GM12878 (cell line): ENCODE data around the gene ITGA11. TPM values are rescaled to one million over a fixed set of nuclear protein-coding genes. Genes with fewer than 3 reads are reported as not detected.

Experiments
- ATAC-seq: fragments of 200-7000 bp; cut with Tn5 transposase; 3 replicates; pipeline ENCODE4 v1.9.1; 2020; ENCODE audit warnings: mild to moderate bottlenecking, moderate library complexity
- BruUV-seq: library from RNA; stranded (reverse); fragments of 400-500 nt; replicated peaks from 2 replicates; lab custom pipeline; 2021; lab: Mats Ljungman, UMichigan
- CTCF ChIA-PET: fragments of 300-600 bp; sonication (Branson Sonifier 250); formaldehyde crosslinking; extraction: SDS; loops from one replicate; lab custom pipeline; 2021; ENCODE audit warnings: inconsistent platforms; lab: Yijun Ruan, JAX
- POLR2A ChIA-PET: fragments of 350-600 bp; formaldehyde crosslinking; extraction: SDS; loops from one replicate; lab custom pipeline; 2021; ENCODE audit warnings: inconsistent platforms; lab: Charles Lee
- RAD21 ChIA-PET: fragments of 300-600 bp; sonication (Branson Sonifier 250); formaldehyde crosslinking; loops from one replicate; lab custom pipeline; 2023; ENCODE audit warnings: antibody characterized with exemption; ENCODE audit not compliant: unreplicated experiment; lab: Charles Lee
- SMC1A ChIA-PET: fragments of 300-600 bp; sonication (Branson Sonifier 250); formaldehyde crosslinking; loops from one replicate; lab custom pipeline; 2023; ENCODE audit not compliant: unreplicated experiment, uncharacterized antibody; lab: Charles Lee
- DNase-seq: peaks from one replicate; pipeline ENCODE4 v3.0.0-alpha.2; 2011; ENCODE audit warnings: low read depth, low spot score
- FAIRE-seq: peaks from 3 replicates; lab custom pipeline; 2011; peaks lifted over from hg19 to GRCh38; lab: Jason Lieb, UNC
- H2AFZ ChIP-seq: 2 replicates; pipeline ENCODE4 v1.6.0; 2011; ENCODE audit warnings: low read depth, low read length, control low read depth; ENCODE audit not compliant: control insufficient read depth
- H3K27ac ChIP-seq: 2 replicates; pipeline ENCODE4 v1.5.1; 2011; ENCODE audit warnings: control low read depth; ENCODE audit not compliant: control insufficient read depth, insufficient read depth
- H3K27me3 ChIP-seq, 2 experiments: replicated peaks in 1 of 2; 2 replicates each; pipeline versions ENCODE4 v1.6.0 to v1.6.1; 2011; ENCODE audit warnings: low read length in 1 of 2; ENCODE audit not compliant: control insufficient read depth in 2 of 2, insufficient read depth in 2 of 2
- H3K36me3 ChIP-seq, 2 experiments: 2 replicates each; pipeline ENCODE4 v1.5.1; 2011; ENCODE audit warnings: low read length in 1 of 2; ENCODE audit not compliant: control insufficient read depth in 2 of 2, insufficient read depth in 2 of 2
- H3K4me1 ChIP-seq: 2 replicates; pipeline ENCODE4 v1.6.1; 2011; ENCODE audit warnings: mild to moderate bottlenecking, low read length, moderate library complexity, mixed read lengths; ENCODE audit not compliant: control insufficient read depth, insufficient read depth
- H3K4me2 ChIP-seq: 2 replicates; pipeline ENCODE4 v1.6.0; 2011; ENCODE audit warnings: control low read depth; ENCODE audit not compliant: control insufficient read depth, insufficient read depth
- H3K4me3 ChIP-seq: fragments of 200-600 bp; sonication (generic); 2 replicates; pipeline ENCODE4 v1.5.1; 2016
- H3K79me2 ChIP-seq: 2 replicates; pipeline ENCODE4 v1.6.0; 2011; ENCODE audit warnings: low read length; ENCODE audit not compliant: control insufficient read depth, insufficient read depth
- H3K9ac ChIP-seq: 2 replicates; pipeline ENCODE4 v1.8.0; 2011; ENCODE audit warnings: low read length, control low read depth, mixed read lengths; ENCODE audit not compliant: control insufficient read depth, insufficient read depth
- H3K9me3 ChIP-seq: replicated peaks from 3 replicates; pipeline ENCODE4 v1.5.1; 2011; ENCODE audit warnings: mild to moderate bottlenecking, low read length; ENCODE audit not compliant: control insufficient read depth, insufficient read depth
- H4K20me1 ChIP-seq: 2 replicates; pipeline ENCODE4 v1.6.0; 2011; ENCODE audit not compliant: control insufficient read depth, insufficient read depth
- ATF2 ChIP-seq: IDR thresholded peaks from 2 replicates; pipeline ENCODE4 v1.6.1; 2012; ENCODE audit warnings: low read length, inconsistent platforms
- CHD2 ChIP-seq: IDR thresholded peaks from 2 replicates; pipeline ENCODE4 v1.6.1; 2011; ENCODE audit warnings: low read depth, low read length, improper control_type of control experiment, borderline replicate concordance
- CREB1 ChIP-seq: IDR thresholded peaks from 2 replicates; pipeline ENCODE4 v1.6.1; 2012; ENCODE audit warnings: low read depth, mild to moderate bottlenecking, inconsistent platforms
- FOXM1 ChIP-seq: IDR thresholded peaks from 2 replicates; pipeline ENCODE4 v1.6.1; 2012; ENCODE audit warnings: low read depth, mild to moderate bottlenecking, inconsistent platforms, low read length, moderate library complexity
- GATAD2B ChIP-seq: fragments of 450-650 bp; conservative IDR thresholded peaks from 2 replicates; pipeline ENCODE4 v1.6.1; 2017; ENCODE audit warnings: low read depth, mild to moderate bottlenecking, moderate library complexity
- MTA3 ChIP-seq: IDR thresholded peaks from 2 replicates; pipeline ENCODE4 v1.6.1; 2012; ENCODE audit warnings: low read length, inconsistent platforms, borderline replicate concordance
- MYC ChIP-seq: IDR thresholded peaks from 2 replicates; pipeline ENCODE4 v1.6.1; 2011; ENCODE audit warnings: mild to moderate bottlenecking, low read length, moderate library complexity, inconsistent platforms; ENCODE audit not compliant: insufficient read depth, insufficient replicate concordance, insufficient read length, severe bottlenecking
- NRF1 ChIP-seq: conservative IDR thresholded peaks from 2 replicates; pipeline ENCODE4 v1.6.1; 2011; ENCODE audit warnings: mild to moderate bottlenecking, low read depth, low read length, improper control_type of control experiment
- POLR2A ChIP-seq: IDR thresholded peaks from 2 replicates; pipeline ENCODE4 v1.6.1; 2011; ENCODE audit warnings: low read depth, mild to moderate bottlenecking, low read length
- RB1 ChIP-seq: fragments of 450-650 bp; formaldehyde crosslinking; IDR thresholded peaks from 2 replicates; pipeline ENCODE4 v1.6.1; 2017; ENCODE audit warnings: mild to moderate bottlenecking, borderline replicate concordance
- SUPT20H ChIP-seq: IDR thresholded peaks from 2 replicates; pipeline ENCODE4 v1.6.1; 2011; ENCODE audit warnings: low read depth, mild to moderate bottlenecking, low read length, moderate library complexity, borderline replicate concordance; ENCODE audit not compliant: control insufficient read depth
- USF2 ChIP-seq: IDR thresholded peaks from 2 replicates; pipeline ENCODE4 v1.6.1; 2011; ENCODE audit warnings: low read depth, low read length, improper control_type of control experiment, borderline replicate concordance
- ZNF384 ChIP-seq: IDR thresholded peaks from 2 replicates; pipeline ENCODE4 v1.6.1; 2012; ENCODE audit warnings: low read depth, mild to moderate bottlenecking, low read length, improper control_type of control experiment, borderline replicate concordance
- WGBS: methylation state at CpG from one replicate; pipeline ENCODE4 v1.1.6; 2016; ENCODE audit warnings: low lambda C conversion rate; ENCODE audit not compliant: insufficient replicate concordance, insufficient coverage; ENCODE audit errors: missing lambda C conversion rate; 5-methylcytosine and 5-hydroxymethylcytosine counted together
- in situ Hi-C: fragments of 300-500 bp; cut with MboI; formaldehyde crosslinking; loops from 9 replicates; pipeline ENCODE4 v1.14.3; 2018; ENCODE audit warnings: mixed read lengths
- intact Hi-C: fragments of 100-400 bp; cut with micrococcal nuclease; formaldehyde crosslinking; loops from one replicate; pipeline ENCODE4 v1.14.2; 2022; ENCODE audit not compliant: unreplicated experiment
- polyA plus RNA-seq, 11 experiments: library from polyadenylated mRNA; depleted of rRNA in 4 of 11; unstranded in 6 of 11; stranded (reverse) in 5 of 11; fragments of >200 nt; fragmentation: Nextera tagmentation in 4 of 11; fragmentation: Illumina TruSeq in 1 of 11; extraction: Ambion mirVana in 4 of 11; extraction: Trizol in 1 of 11; gene quantifications; 1 replicate in 1 of 11; 2 replicates in 10 of 11; pipeline versions ENCODE4 v1.2.1 to v1.2.3, GENCODE V29; 2011 to 2016; ENCODE audit warnings: inconsistent platforms in 2 of 11, missing spikeins in 2 of 11, low read depth in 1 of 11
- total RNA-seq, 4 experiments: library from RNA; depleted of rRNA in 3 of 4; stranded (reverse); fragments of >200 nt in 3 of 4; fragmentation: Illumina TruSeq in 1 of 4; extraction: Trizol in 1 of 4; gene quantifications; 2 replicates each; pipeline versions ENCODE4 v1.2.1 to v1.2.3, GENCODE V29; 2013 to 2021

The ITGA11 gene
- total and polyA plus RNA-seq, 10 of the 15 experiments (the other 5 are each of a cell fraction or from before 2014, with no cell fraction given), result under 0.01 to 0.36 (median 0.13) TPM; not detected in 1

GRCh38 chr15:68289621-68290352 is 142.2 kb downstream of the ITGA11 start:
- H3K27ac ChIP-seq, result no peak overlapping the region
- peaks cover 15 to 25% of the 10 kb centered on the region in 2 experiments for H3K36me3 ChIP-seq
- in situ Hi-C loops (no loop called here), intact Hi-C loops (no loop called here)
- no peak overlapping the region for H2AFZ ChIP-seq
- H3K9ac ChIP-seq, result no peak overlapping the region
- POLR2A ChIA-PET, result no interaction called here
- FAIRE-seq (no peak), DNase-seq (no peak), ATAC-seq (no peak)
- no peaks in the 10 kb centered on the region for H3K27me3 ChIP-seq
- no TSS peak for BruUV-seq
- H3K4me2 ChIP-seq, result no peak overlapping the region
- H3K4me1 ChIP-seq, result no peaks in the 10 kb centered on the region
- H3K79me2 ChIP-seq, result peaks cover 59% of the 10 kb centered on the region
- CTCF ChIA-PET, result interaction anchor here (0.6 to 2.9 kb wide), 5 partner anchors 8 to 17 kb away, joined by 3 to 14 read pairs (median 3); no protein-coding TSS in a partner anchor
- peaks cover under 1% of the 10 kb centered on the region; the same call in 1 of the 3 replicates for H3K9me3 ChIP-seq
- TF ChIP-seq NRF1, result no peak
- no peak for TF ChIP-seq MYC
- TF ChIP-seq ATF2, result no peak
- no peak for TF ChIP-seq MTA3
- no peak for TF ChIP-seq RB1
- TF ChIP-seq CHD2, result no peak
- TF ChIP-seq POLR2A, result no peak
- TF ChIP-seq CREB1, result no peak
- TF ChIP-seq SUPT20H, result no peak
- TF ChIP-seq GATAD2B, result no peak
- TF ChIP-seq ZNF384, result no peak
- no peak for TF ChIP-seq USF2
- TF ChIP-seq FOXM1, result no peak
- no peak overlapping the region for H3K4me3 ChIP-seq
- RAD21 ChIA-PET, result no interaction called here
- H4K20me1 ChIP-seq, result no peaks in the 10 kb centered on the region
- WGBS, result 92% methylated on average over 14 of the region's 14 CpGs
- SMC1A ChIA-PET, result interaction anchor here (1.2 to 2.4 kb wide), 3 partner anchors 9 to 16 kb away, joined by 3 to 9 read pairs (median 7); no protein-coding TSS in a partner anchor
